RWPE1 (cell line): ENCODE measurements around the gene SPOP.
"Not testable (repeated sequence)": the region's sequence is repeated elsewhere in the genome, so short reads cannot be mapped to it uniquely, and the experiment has no call there.

ENCODE experiments used
- CTCF ChIA-PET: fragments of 350-600 bp; sonication (Branson Sonifier 250); formaldehyde crosslinking; extraction: SDS; loops from one replicate; lab custom pipeline; 2021; lab: Yijun Ruan, JAX
- POLR2A ChIA-PET: fragments of 400-600 bp; formaldehyde crosslinking; extraction: SDS; loops from one replicate; lab custom pipeline; 2020; ENCODE audit warnings: antibody characterized with exemption; ENCODE audit not compliant: low non-redundant PET; lab: Yijun Ruan, JAX
- DNase-seq: peaks from one replicate; pipeline ENCODE4 v3.0.0; 2012; ENCODE audit warnings: low spot score
- H3K27ac ChIP-seq: fragments of 450-650 bp; 2 replicates; pipeline ENCODE4 v1.5.1; 2017
- TF ChIP-seq, protein P1 (sequence below): fragments of 450-650 bp; conservative IDR thresholded peaks from 2 replicates; pipeline ENCODE4 v1.5.1; 2017; ENCODE audit warnings: low read depth, mild to moderate bottlenecking

The SPOP gene

DNA sequence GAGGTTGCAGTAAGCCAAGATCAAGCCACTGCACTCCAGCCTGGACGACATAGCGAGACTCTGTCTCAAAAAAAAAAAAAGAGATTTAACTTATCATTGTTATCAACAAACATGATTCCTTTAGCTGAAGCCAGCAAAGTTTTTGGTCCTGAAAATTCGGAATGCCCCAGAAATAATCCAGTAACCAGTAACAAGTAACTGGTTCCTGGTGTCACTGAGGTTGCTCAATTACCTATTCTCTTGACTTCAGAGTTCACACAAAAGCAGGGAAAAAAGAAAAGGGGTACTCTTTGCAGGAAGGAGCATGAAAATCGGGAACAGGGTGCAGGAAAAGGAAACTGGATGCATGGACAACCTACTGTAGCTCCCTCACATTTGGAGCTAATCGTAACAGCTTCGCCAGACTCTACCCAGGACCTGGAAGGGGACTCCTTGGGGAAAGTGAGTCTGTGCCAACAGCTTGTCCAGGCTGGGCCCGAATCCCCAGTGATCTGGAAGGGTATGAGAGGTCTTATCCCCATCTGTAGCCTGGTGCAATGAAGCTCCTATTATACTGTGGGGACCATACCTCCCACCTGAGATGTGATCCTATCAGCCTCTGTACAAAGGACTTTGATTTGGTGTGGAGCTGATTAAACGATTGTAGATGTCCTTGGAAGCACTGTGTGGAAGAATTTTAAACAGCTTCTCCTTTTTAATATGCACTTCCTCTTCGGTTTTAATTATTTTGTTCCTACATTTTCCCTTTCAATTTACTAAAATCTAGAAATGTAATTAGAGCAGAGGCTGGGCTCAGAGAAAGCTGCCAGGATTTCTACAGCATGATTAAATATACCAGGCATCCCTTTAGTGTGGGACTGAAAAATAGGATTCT is 3.4 kb upstream of the SPOP start:
- POLR2A ChIA-PET, result no interaction called here
- no peak for DNase-seq
- TF ChIP-seq, protein P1, sequence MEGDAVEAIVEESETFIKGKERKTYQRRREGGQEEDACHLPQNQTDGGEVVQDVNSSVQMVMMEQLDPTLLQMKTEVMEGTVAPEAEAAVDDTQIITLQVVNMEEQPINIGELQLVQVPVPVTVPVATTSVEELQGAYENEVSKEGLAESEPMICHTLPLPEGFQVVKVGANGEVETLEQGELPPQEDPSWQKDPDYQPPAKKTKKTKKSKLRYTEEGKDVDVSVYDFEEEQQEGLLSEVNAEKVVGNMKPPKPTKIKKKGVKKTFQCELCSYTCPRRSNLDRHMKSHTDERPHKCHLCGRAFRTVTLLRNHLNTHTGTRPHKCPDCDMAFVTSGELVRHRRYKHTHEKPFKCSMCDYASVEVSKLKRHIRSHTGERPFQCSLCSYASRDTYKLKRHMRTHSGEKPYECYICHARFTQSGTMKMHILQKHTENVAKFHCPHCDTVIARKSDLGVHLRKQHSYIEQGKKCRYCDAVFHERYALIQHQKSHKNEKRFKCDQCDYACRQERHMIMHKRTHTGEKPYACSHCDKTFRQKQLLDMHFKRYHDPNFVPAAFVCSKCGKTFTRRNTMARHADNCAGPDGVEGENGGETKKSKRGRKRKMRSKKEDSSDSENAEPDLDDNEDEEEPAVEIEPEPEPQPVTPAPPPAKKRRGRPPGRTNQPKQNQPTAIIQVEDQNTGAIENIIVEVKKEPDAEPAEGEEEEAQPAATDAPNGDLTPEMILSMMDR, result no peak
- CTCF ChIA-PET, result interaction anchor here (0.6 to 1.3 kb wide), 3 partner anchors 27 to 317 kb away, joined by 3 to 4 read pairs (median 3); no protein-coding TSS in a partner anchor
- no peak overlapping the region for H3K27ac ChIP-seq

DNA sequence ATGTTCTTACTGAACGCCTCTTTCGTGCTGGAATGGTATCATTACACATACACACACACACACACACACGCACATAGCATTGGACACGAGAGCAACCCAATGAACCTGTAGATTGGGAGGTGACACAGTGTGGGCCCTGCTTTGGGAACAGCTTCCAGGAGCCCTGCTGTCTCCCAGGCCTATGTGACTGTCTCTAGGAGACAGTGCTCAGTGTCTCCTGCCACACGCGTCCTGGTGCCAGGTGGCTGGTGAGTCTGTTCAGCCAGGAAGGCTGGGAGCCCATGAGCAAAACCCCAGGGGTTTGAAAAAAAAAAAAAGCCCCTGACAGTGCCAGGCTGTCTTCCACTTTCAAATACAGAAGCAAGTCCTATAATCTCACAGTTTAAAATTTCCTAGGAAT is 2.4 kb upstream of the SPOP start:
- DNase-seq, result no peak
- TF ChIP-seq, protein P1, result no peak
- ChIA-PET CTCF (interaction anchor here (0.6 kb wide), 1 partner anchor 311 kb away, joined by 3 read pairs; no protein-coding TSS in a partner anchor), POLR2A (no interaction called here)
- H3K27ac ChIP-seq, result no peak overlapping the region

DNA sequence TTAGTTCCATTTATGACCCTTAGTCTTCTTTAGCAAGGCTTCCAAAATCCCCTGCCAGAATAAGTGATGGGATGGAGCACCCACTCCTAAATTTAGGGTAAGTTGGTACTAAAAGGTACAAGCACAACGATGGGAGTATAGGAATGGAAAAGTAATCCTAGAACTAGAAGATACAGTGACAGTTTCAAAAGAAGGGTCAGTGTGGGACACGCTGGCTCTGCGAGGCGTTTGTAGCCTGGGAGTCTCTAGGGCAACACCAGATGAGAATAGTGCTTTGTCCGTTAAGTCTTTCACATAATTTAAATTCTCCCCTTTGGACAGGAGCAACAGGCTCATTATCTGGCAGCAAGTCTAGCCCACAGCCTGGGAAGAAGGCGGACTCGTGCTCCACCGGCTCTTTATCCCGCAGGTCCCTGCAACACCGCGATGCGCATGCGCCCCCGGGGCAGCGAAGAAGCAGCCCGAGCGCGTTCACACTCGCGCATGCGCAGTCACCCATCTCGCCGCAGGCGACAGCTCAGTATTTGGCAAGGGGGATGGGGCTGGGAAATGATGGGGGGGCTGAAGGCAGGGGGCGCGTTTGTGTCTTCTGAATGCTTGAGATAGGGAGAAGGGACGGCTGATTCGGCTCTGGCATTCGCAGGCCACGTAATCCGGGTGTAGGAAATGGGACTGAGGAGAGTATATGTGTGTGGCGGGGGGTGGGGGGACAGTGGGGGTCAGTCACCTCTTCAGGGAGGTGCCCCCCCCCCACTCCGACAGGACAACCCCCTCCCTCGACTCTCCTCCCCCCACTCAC is 564 bp downstream of the SPOP start:
- H3K27ac ChIP-seq, result peak overlapping the region; percentile 91
- TF ChIP-seq, protein P1, result no peak
- ChIA-PET POLR2A (interaction anchor here (0.6 to 0.7 kb wide), 3 partner anchors 23 to 380 kb away, joined by 3 to 6 read pairs (median 6); no protein-coding TSS in a partner anchor), CTCF (interaction anchor here (0.5 to 0.7 kb wide), 4 partner anchors 17 to 484 kb away, joined by 3 to 6 read pairs (median 4); no protein-coding TSS in a partner anchor)
- peak; percentile 98 for DNase-seq

DNA sequence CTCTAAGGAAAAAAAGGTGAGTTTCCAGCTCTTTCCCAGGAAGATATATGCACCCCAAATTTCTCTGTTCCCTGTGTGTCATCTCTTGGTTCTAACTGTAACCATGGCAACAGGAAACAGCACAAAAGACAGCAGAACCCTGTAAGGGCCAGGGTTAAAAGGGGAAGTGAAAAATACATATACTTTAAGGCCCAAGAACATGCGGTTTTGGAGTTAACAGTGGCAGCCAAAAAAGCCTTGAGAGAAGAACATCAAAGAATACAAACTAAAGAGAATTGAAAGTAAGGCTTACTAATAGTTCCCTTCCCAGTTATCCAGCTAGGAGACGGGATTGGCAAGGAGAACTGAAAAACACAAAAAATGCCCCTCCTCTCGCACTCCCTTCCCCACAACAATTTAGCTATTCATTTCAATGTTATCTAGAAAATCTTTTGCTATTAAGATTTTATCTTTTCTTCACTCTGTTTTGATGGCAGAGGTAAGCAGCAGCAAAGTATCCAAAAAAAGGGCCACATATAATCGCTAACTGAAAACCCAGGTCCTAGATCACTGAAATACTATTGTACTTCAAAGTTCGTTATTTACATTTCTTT is 1.5 kb downstream of the SPOP start:
- no peak overlapping the region for H3K27ac ChIP-seq
- POLR2A ChIA-PET, result no interaction called here
- CTCF ChIA-PET, result no interaction called here
- DNase-seq, result peak; percentile 20
- TF ChIP-seq, protein P1, result no peak

DNA sequence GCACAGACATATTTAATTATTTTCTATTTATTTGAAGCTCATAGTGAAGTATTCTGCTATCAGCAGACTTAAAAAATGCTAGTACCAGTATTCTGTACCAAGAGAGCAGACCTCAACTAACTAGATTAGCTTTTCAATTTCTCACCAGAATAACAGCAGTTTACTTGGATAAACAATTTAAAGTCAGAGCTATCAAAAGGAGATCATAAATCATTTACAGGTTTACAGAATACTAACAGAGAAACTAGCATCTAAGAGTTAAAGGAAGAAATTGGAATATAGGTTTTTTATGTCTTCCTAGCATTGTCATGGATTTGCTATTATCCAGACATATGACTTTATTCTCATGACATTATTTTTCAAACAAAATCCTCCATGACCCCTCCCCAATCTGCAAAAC is 3.4 kb downstream of the SPOP start:
- CTCF ChIA-PET, result interaction anchor here (0.7 kb wide), 1 partner anchor 25 kb away, joined by 4 read pairs; no protein-coding TSS in a partner anchor
- DNase-seq, result no peak
- POLR2A ChIA-PET, result no interaction called here

DNA sequence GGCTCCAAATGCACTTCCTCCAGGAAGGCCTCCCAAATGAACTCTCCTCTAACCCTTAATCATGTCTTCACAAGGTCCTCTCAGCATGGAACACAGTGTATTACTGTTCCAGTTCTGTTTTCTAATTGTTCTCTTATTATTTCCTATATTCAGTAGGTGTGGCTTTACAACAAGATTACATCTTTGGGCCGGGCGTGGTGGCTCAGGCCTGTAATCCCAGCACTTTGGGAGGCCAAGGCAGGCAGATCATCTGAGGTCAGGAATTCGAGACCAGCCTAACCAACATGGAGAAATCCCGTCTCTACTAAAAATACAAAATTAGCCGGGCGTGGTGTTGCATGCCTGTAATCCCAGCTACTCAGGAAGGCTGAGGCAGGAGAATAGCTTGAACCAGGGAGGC is 4.2 kb downstream of the SPOP start:
- DNase-seq, POLR2A ChIA-PET, H3K27ac ChIP-seq: not testable (repeated sequence)
- CTCF ChIA-PET, result interaction anchor here (0.6 kb wide), 1 partner anchor 19 kb away, joined by 3 read pairs; no protein-coding TSS in a partner anchor

More for the DNA sequence above, 3.4 kb downstream of the SPOP start:
- TF ChIP-seq, protein P1, result no peak
- no peak overlapping the region for H3K27ac ChIP-seq
